ENCODE results near the gene SWAP70. TPM values are rescaled to one million over a fixed set of nuclear protein-coding genes. Genes with fewer than 3 reads are reported as not detected.
A peak's percentile ranks its signal among the peaks of the same experiment; 100 is the strongest.

Gene SWAP70
- total and polyA plus RNA-seq, 9 of the 15 experiments (the other 6 are each of a cell fraction or from before 2014, with no cell fraction given) = 1.7 to 4.9 (median 3.9) TPM

DNA sequence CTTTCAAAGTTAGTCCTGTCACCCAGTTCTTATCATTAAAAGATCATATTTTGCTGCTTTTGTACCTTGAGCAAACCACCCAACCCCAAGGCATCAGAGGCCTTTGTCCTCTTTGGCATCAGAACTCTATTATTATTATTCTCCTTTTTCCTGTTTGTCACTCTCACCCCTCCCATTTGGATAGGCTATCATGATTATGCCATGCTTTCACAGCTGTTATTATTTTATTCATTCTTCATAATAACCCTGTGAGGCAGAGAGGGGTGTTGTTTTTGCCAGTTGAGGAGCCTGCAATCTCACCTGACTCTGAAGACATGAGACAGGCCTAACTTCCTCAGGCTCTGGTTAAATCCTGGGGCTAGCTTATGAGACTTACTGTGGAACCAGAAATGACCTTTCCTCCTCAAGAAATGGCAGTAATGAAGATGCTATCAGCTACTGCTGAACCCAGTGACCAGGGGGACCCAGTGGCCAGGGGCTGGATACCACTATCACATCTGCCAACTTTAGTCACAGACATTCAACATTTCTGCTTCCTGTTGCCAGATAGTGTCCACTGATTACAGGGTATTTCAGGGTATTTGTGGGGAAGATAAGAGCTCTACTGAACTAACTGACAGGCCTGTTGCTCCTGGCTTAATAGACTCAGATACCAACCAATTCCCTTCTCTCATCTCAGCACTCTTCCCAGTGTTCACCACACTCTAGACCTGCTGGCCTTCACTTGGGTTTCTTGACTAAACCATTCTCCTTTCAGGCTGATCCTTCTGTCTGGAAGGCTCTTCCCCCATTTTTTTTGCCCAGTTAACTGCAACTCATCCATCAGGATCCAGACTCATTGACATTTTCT, 11.8 kb upstream of the SWAP70 start (continued):
- TF ChIP-seq, protein P1, sequence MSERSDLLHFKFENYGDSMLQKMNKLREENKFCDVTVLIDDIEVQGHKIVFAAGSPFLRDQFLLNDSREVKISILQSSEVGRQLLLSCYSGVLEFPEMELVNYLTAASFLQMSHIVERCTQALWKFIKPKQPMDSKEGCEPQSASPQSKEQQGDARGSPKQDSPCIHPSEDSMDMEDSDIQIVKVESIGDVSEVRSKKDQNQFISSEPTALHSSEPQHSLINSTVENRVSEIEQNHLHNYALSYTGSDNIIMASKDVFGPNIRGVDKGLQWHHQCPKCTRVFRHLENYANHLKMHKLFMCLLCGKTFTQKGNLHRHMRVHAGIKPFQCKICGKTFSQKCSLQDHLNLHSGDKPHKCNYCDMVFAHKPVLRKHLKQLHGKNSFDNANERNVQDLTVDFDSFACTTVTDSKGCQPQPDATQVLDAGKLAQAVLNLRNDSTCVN (CRISPR knock-in tag; IDR thresholded peaks at IDR 0.05) = no peak
- TF ChIP-seq FOXM1 (IDR thresholded peaks at IDR 0.05; ENCODE audit: low read depth) = peak; percentile 65
- no peak for TF ChIP-seq FOXM1 (CRISPR knock-in tag; IDR thresholded peaks at IDR 0.05; ENCODE audit: low read depth)
- peak; percentile 68; the same call in 1 of the 2 replicates for TF ChIP-seq MTA1 (IDR thresholded peaks at IDR 0.05; ENCODE audit: borderline replicate concordance)
- TF ChIP-seq ZBED1 (IDR thresholded peaks at IDR 0.05) = no peak
- no peak for TF ChIP-seq MCM2 (IDR thresholded peaks at IDR 0.05; ENCODE audit: low read depth)
- TF ChIP-seq, protein P2, sequence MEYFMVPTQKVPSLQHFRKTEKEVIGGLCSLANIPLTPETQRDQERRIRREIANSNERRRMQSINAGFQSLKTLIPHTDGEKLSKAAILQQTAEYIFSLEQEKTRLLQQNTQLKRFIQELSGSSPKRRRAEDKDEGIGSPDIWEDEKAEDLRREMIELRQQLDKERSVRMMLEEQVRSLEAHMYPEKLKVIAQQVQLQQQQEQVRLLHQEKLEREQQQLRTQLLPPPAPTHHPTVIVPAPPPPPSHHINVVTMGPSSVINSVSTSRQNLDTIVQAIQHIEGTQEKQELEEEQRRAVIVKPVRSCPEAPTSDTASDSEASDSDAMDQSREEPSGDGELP (CRISPR knock-in tag; IDR thresholded peaks at IDR 0.05; ENCODE audit: borderline replicate concordance) = no peak
- TF ChIP-seq BACH1 (tag; IDR thresholded peaks at IDR 0.05) = no peak; the same call in 1 of the 2 replicates
- TF ChIP-seq, protein P3, sequence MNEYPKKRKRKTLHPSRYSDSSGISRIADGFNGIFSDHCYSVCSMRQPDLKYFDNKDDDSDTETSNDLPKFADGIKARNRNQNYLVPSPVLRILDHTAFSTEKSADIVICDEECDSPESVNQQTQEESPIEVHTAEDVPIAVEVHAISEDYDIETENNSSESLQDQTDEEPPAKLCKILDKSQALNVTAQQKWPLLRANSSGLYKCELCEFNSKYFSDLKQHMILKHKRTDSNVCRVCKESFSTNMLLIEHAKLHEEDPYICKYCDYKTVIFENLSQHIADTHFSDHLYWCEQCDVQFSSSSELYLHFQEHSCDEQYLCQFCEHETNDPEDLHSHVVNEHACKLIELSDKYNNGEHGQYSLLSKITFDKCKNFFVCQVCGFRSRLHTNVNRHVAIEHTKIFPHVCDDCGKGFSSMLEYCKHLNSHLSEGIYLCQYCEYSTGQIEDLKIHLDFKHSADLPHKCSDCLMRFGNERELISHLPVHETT (CRISPR knock-in tag; conservative IDR thresholded peaks at IDR 0.05 in 1 of 2, IDR thresholded peaks at IDR 0.05 in 1 of 2) = peak in 1 of 2 experiments; percentile 79; a peak in 1 of 4 replicates
- no peak for TF ChIP-seq ZNF347 (CRISPR knock-in tag; IDR thresholded peaks at IDR 0.05; ENCODE audit: low read depth)
- TF ChIP-seq NR2C2 (CRISPR knock-in tag; IDR thresholded peaks at IDR 0.05) = no peak
- TF ChIP-seq NR2C2 (tag; IDR thresholded peaks at IDR 0.05) = peak; percentile 77
- TF ChIP-seq, protein P4, sequence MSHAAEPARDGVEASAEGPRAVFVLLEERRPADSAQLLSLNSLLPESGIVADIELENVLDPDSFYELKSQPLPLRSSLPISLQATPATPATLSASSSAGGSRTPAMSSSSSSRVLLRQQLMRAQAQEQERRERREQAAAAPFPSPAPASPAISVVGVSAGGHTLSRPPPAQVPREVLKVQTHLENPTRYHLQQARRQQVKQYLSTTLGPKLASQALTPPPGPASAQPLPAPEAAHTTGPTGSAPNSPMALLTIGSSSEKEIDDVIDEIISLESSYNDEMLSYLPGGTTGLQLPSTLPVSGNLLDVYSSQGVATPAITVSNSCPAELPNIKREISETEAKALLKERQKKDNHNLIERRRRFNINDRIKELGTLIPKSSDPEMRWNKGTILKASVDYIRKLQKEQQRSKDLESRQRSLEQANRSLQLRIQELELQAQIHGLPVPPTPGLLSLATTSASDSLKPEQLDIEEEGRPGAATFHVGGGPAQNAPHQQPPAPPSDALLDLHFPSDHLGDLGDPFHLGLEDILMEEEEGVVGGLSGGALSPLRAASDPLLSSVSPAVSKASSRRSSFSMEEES (CRISPR knock-in tag; IDR thresholded peaks at IDR 0.05) = no peak
- TF ChIP-seq CBX1 (IDR thresholded peaks at IDR 0.05; ENCODE audit: low read depth) = no peak
- no peak for TF ChIP-seq PHTF2 (CRISPR knock-in tag; IDR thresholded peaks at IDR 0.05)
- no peak for TF ChIP-seq XRCC4 (IDR thresholded peaks at IDR 0.05; ENCODE audit: extremely low read depth, insufficient read depth, insufficient read length)
- TF ChIP-seq BRF1 (IDR thresholded peaks at IDR 0.05; ENCODE audit: borderline replicate concordance, extremely low read depth, insufficient read length) = no peak
- TF ChIP-seq ZNF134 (CRISPR knock-in tag; conservative IDR thresholded peaks at IDR 0.05) = no peak
- TF ChIP-seq ZNF57 (CRISPR knock-in tag; IDR thresholded peaks at IDR 0.05) = no peak
- no peak for TF ChIP-seq MAFK (IDR thresholded peaks at IDR 0.05; ENCODE audit: low read length)
- TF ChIP-seq KAT7 (CRISPR knock-in tag; IDR thresholded peaks at IDR 0.05; ENCODE audit: borderline replicate concordance) = no peak
- TF ChIP-seq ZNF408 (CRISPR knock-in tag; IDR thresholded peaks at IDR 0.05; ENCODE audit: low read depth) = no peak
- TF ChIP-seq, protein P5, sequence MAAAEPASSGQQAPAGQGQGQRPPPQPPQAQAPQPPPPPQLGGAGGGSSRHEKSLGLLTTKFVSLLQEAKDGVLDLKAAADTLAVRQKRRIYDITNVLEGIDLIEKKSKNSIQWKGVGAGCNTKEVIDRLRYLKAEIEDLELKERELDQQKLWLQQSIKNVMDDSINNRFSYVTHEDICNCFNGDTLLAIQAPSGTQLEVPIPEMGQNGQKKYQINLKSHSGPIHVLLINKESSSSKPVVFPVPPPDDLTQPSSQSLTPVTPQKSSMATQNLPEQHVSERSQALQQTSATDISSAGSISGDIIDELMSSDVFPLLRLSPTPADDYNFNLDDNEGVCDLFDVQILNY (CRISPR knock-in tag; IDR thresholded peaks at IDR 0.05) = no peak

Measured in K562 (cell line).